ENCODE data around the gene SERPINB5.
A peak's percentile ranks its signal among the peaks of the same experiment; 100 is the strongest.

Gene SERPINB5

GRCh38 chr18:63492851-63493250 lies 16.1 kb downstream of the SERPINB5 start:
- no peaks in the 10 kb centered on the region for H3K4me1 ChIP-seq (ENCODE audit: low read length)
- DNase-seq: no peak
- no peaks in the 10 kb centered on the region for H3K36me3 ChIP-seq (replicated peaks; ENCODE audit: insufficient read depth, low read length)
- H2AFZ ChIP-seq (ENCODE audit: low read length): no peak overlapping the region
- no peak overlapping the region for H3K4me2 ChIP-seq (ENCODE audit: low read depth, low read length)
- no peaks in the 10 kb centered on the region for H3K9me2 ChIP-seq (replicated peaks; ENCODE audit: insufficient read depth, low read length)
- no peaks in the 10 kb centered on the region for H3K79me2 ChIP-seq (ENCODE audit: low read length)
- H3K4me3 ChIP-seq (ENCODE audit: low read length): no peak overlapping the region
- H3K27me3 ChIP-seq (replicated peaks; ENCODE audit: insufficient read depth, low read length): no peaks in the 10 kb centered on the region
- H3F3A ChIP-seq (ENCODE audit: insufficient read depth, low read length): no peaks in the 10 kb centered on the region
- no peaks in the 10 kb centered on the region for H4K20me1 ChIP-seq (ENCODE audit: insufficient read depth, low read length)
- no peaks in the 10 kb centered on the region for H3K9me3 ChIP-seq (replicated peaks; ENCODE audit: insufficient read depth, low read length)
- TF ChIP-seq, protein P1, sequence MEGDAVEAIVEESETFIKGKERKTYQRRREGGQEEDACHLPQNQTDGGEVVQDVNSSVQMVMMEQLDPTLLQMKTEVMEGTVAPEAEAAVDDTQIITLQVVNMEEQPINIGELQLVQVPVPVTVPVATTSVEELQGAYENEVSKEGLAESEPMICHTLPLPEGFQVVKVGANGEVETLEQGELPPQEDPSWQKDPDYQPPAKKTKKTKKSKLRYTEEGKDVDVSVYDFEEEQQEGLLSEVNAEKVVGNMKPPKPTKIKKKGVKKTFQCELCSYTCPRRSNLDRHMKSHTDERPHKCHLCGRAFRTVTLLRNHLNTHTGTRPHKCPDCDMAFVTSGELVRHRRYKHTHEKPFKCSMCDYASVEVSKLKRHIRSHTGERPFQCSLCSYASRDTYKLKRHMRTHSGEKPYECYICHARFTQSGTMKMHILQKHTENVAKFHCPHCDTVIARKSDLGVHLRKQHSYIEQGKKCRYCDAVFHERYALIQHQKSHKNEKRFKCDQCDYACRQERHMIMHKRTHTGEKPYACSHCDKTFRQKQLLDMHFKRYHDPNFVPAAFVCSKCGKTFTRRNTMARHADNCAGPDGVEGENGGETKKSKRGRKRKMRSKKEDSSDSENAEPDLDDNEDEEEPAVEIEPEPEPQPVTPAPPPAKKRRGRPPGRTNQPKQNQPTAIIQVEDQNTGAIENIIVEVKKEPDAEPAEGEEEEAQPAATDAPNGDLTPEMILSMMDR (IDR thresholded peaks at IDR 0.05; ENCODE audit: low read length): no peak
- no peak for TF ChIP-seq EZH2phosphoT487 (IDR thresholded peaks at IDR 0.05; ENCODE audit: low read length)
- TF ChIP-seq EZH2 (optimal IDR thresholded peaks at IDR 0.05; ENCODE audit: low read depth, low read length): no peak
- no peak overlapping the region for H3K9ac ChIP-seq (ENCODE audit: low read length)
- no peak overlapping the region for H3K27ac ChIP-seq (ENCODE audit: low read length)

GRCh38 chr18:63495675-63496074 lies 18.9 kb downstream of the SERPINB5 start:
- H3K27me3 ChIP-seq (replicated peaks; ENCODE audit: insufficient read depth, low read length): no peaks in the 10 kb centered on the region
- H3K9me2 ChIP-seq (replicated peaks; ENCODE audit: insufficient read depth, low read length): no peaks in the 10 kb centered on the region
- no peaks in the 10 kb centered on the region for H3F3A ChIP-seq (ENCODE audit: insufficient read depth, low read length)
- no peak overlapping the region for H3K4me2 ChIP-seq (ENCODE audit: low read depth, low read length)
- DNase-seq: no peak
- no peaks in the 10 kb centered on the region for H3K79me2 ChIP-seq (ENCODE audit: low read length)
- H3K4me1 ChIP-seq (ENCODE audit: low read length): no peaks in the 10 kb centered on the region
- H2AFZ ChIP-seq (ENCODE audit: low read length): no peak overlapping the region
- H3K36me3 ChIP-seq (replicated peaks; ENCODE audit: insufficient read depth, low read length): no peaks in the 10 kb centered on the region
- TF ChIP-seq EZH2phosphoT487 (IDR thresholded peaks at IDR 0.05; ENCODE audit: low read length) (no peak), EZH2 (optimal IDR thresholded peaks at IDR 0.05; ENCODE audit: low read depth, low read length) (no peak)
- TF ChIP-seq, protein P1 (IDR thresholded peaks at IDR 0.05; ENCODE audit: low read length): no peak
- no peak overlapping the region for H3K27ac ChIP-seq (ENCODE audit: low read length)
- no peaks in the 10 kb centered on the region for H3K9me3 ChIP-seq (replicated peaks; ENCODE audit: insufficient read depth, low read length)
- H3K4me3 ChIP-seq (ENCODE audit: low read length): no peak overlapping the region
- H3K9ac ChIP-seq (ENCODE audit: low read length): no peak overlapping the region
- no peaks in the 10 kb centered on the region for H4K20me1 ChIP-seq (ENCODE audit: insufficient read depth, low read length)

DNA sequence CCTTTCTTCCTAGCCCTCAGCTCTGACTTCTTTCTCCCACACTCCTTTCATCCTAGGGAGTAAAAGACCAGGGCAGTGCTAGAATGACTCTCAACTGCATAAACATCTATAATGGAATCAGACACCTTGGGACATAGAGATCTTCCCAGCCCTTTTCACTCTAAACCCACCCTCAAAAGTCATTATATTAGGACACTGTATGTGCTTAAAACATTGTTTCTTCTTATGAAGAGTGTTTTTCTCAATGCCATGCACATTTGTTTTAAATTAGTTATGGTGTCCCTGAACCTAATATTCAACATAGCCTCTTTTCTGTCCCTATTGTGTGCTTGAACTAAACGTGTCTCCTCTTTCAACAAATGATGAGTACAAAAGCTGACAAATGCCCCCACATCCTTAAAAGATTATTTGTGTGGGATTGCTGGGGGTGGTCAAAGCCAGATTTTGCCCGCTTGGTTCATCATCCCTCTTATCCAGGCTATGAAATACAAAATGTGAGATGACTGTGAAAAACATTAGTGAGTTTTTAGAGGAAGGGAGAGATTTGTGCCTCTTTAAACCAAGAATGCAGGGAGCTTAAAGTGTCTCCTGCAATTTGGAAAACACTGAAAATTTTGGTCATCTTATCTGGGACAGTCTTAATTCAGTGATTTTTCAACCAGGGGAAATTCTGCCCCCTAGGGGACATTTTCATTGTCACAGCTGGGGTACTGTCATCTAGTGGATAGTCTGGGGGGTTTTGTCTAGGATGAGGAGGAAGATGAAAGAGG lies 29.0 kb downstream of the SERPINB5 start:
- DNase-seq: peak; percentile 30
- no peak overlapping the region for H3K4me2 ChIP-seq (ENCODE audit: low read depth, low read length)

More for the DNA sequence above, 29.0 kb downstream of the SERPINB5 start:
- Histone ChIP-seq H2AFZ (ENCODE audit: low read length) (no peak overlapping the region), H3K27ac (ENCODE audit: low read length) (no peak overlapping the region), H3K9me2 (replicated peaks; ENCODE audit: insufficient read depth, low read length) (no peaks in the 10 kb centered on the region), H3K79me2 (ENCODE audit: low read length) (no peaks in the 10 kb centered on the region), H4K20me1 (ENCODE audit: insufficient read depth, low read length) (no peaks in the 10 kb centered on the region), H3F3A (ENCODE audit: insufficient read depth, low read length) (no peaks in the 10 kb centered on the region), H3K4me3 (ENCODE audit: low read length) (no peak overlapping the region), H3K9me3 (replicated peaks; ENCODE audit: insufficient read depth, low read length) (no peaks in the 10 kb centered on the region), H3K36me3 (replicated peaks; ENCODE audit: insufficient read depth, low read length) (no peaks in the 10 kb centered on the region), H3K4me1 (ENCODE audit: low read length) (no peaks in the 10 kb centered on the region), H3K27me3 (replicated peaks; ENCODE audit: insufficient read depth, low read length) (no peaks in the 10 kb centered on the region), H3K9ac (ENCODE audit: low read length) (no peak overlapping the region)
- TF ChIP-seq EZH2 (optimal IDR thresholded peaks at IDR 0.05; ENCODE audit: low read depth, low read length): no peak
- TF ChIP-seq, protein P1 (IDR thresholded peaks at IDR 0.05; ENCODE audit: low read length): peak; percentile 67

Data from MM.1S (cell line).